PC-3 (cell line): Measurements from ENCODE around the gene REG1B. TPM values are rescaled to one million over a fixed set of nuclear protein-coding genes. Genes with fewer than 3 reads are reported as not detected.

Experiments used
- ATAC-seq: fragments of 200-7000 bp; cut with Tn5 transposase; 2 replicates; pipeline ENCODE4 v1.9.1; 2020; ENCODE audit warnings: mild to moderate bottlenecking, moderate library complexity
- BruUV-seq: library from RNA; stranded (reverse); fragments of 400-500 nt; replicated peaks from 2 replicates; lab custom pipeline; 2021; lab: Mats Ljungman, UMichigan
- CTCF ChIA-PET: fragments of 300-600 bp; sonication (Branson Sonifier 250); formaldehyde crosslinking; loops from one replicate; lab custom pipeline; 2022; ENCODE audit warnings: antibody characterized with exemption; lab: Charles Lee
- POLR2A ChIA-PET: fragments of 300-600 bp; sonication (Branson Sonifier 250); formaldehyde crosslinking; loops from one replicate; lab custom pipeline; 2022; ENCODE audit warnings: antibody characterized with exemption; ENCODE audit not compliant: unreplicated experiment; lab: Charles Lee
- DNase-seq: peaks from one replicate; pipeline ENCODE4 v3.0.0-alpha.2; 2015
- H2AFZ ChIP-seq: fragments of 300-600 bp; sonication (generic); 2 replicates; pipeline ENCODE4 v1.6.0; 2016; ENCODE audit warnings: antibody characterized with exemption, low read length
- H3F3A ChIP-seq: fragments of 300-600 bp; sonication (generic); one replicate; pipeline ENCODE4 v1.6.0; 2017; ENCODE audit warnings: antibody characterized with exemption, low read length, control low read depth, mild to moderate bottlenecking; ENCODE audit not compliant: unreplicated experiment
- H3K27ac ChIP-seq: fragments of 300-600 bp; sonication (generic); 2 replicates; pipeline ENCODE4 v1.5.1; 2016; ENCODE audit warnings: mild to moderate bottlenecking, low read length
- H3K27me3 ChIP-seq: fragments of 300-600 bp; sonication (generic); 2 replicates; pipeline ENCODE4 v1.6.1; 2016; ENCODE audit warnings: low read length, mixed read lengths
- H3K36me3 ChIP-seq: fragments of 300-600 bp; sonication (generic); 2 replicates; pipeline ENCODE4 v1.6.1; 2016; ENCODE audit warnings: low read depth, mixed run types, low read length, mixed read lengths
- H3K4me1 ChIP-seq: fragments of 300-600 bp; sonication (generic); 2 replicates; pipeline ENCODE4 v1.5.1; 2016; ENCODE audit warnings: low read length; ENCODE audit not compliant: insufficient read depth
- H3K4me2 ChIP-seq: fragments of 300-600 bp; sonication (generic); 2 replicates; pipeline ENCODE4 v1.6.0; 2016; ENCODE audit warnings: low read length
- H3K4me3 ChIP-seq: fragments of 300-600 bp; sonication (generic); 2 replicates; pipeline ENCODE4 v1.5.1; 2016; ENCODE audit warnings: mild to moderate bottlenecking, low read length, mixed read lengths
- H3K79me2 ChIP-seq: fragments of 300-600 bp; sonication (generic); 2 replicates; pipeline ENCODE4 v1.6.1; 2017; ENCODE audit warnings: low read length, mixed read lengths
- H3K9ac ChIP-seq: fragments of 300-600 bp; sonication (generic); 2 replicates; pipeline ENCODE4 v1.6.0; 2016; ENCODE audit warnings: mild to moderate bottlenecking, low read length
- H3K9me2 ChIP-seq: fragments of 300-600 bp; sonication (generic); replicated peaks from 2 replicates; pipeline ENCODE4 v1.6.1; 2016; ENCODE audit warnings: mixed run types, low read length, mixed read lengths
- H3K9me3 ChIP-seq: fragments of 300-600 bp; sonication (generic); 2 replicates; pipeline ENCODE4 v1.6.1; 2016; ENCODE audit warnings: low read length, mixed read lengths
- H4K20me1 ChIP-seq: fragments of 300-600 bp; sonication (generic); 2 replicates; pipeline ENCODE4 v1.6.1; 2016; ENCODE audit warnings: low read length, mixed read lengths
- CTCF ChIP-seq: fragments of 300-600 bp; sonication (generic); conservative IDR thresholded peaks from 2 replicates; pipeline ENCODE4 v1.5.1; 2017; ENCODE audit warnings: antibody characterized with exemption, low read depth, mild to moderate bottlenecking, low read length
- EZH2 ChIP-seq: fragments of 300-600 bp; sonication (generic); IDR thresholded peaks from one replicate; pipeline ENCODE4 v1.6.1; 2017; ENCODE audit warnings: antibody characterized with exemption, mild to moderate bottlenecking, low read length; ENCODE audit not compliant: unreplicated experiment
- EZH2phosphoT487 ChIP-seq: fragments of 300-600 bp; sonication (generic); IDR thresholded peaks from 2 replicates; pipeline ENCODE4 v1.6.1; 2018; ENCODE audit warnings: mild to moderate bottlenecking, antibody characterized with exemption, low read length, borderline replicate concordance
- intact Hi-C: fragments of 100-400 bp; cut with micrococcal nuclease; formaldehyde crosslinking; loops from 2 replicates; pipeline ENCODE4 v1.9.0; 2023
- total RNA-seq: library from RNA; depleted of rRNA; stranded (reverse); fragments of >200 nt; gene quantifications from 2 replicates; pipeline ENCODE4 v1.2.3, GENCODE V29; 2014

The REG1B gene
- total RNA-seq, 1 experiment from 2014 or later: not detected

GRCh38 chr2:79116997-79117928 lies 29.5 kb upstream of the REG1B start:
- no peaks in the 10 kb centered on the region for H3K79me2 ChIP-seq
- no peaks in the 10 kb centered on the region for H3K4me1 ChIP-seq
- H2AFZ ChIP-seq: no peak overlapping the region
- H3K9me3 ChIP-seq: 0 out of 2 replicates have a peak, but pooled peaks cover 5% of the 10 kb centered on the region
- DNase-seq (no peak), ATAC-seq (no peak)
- H4K20me1 ChIP-seq: no peaks in the 10 kb centered on the region
- ChIA-PET CTCF (no interaction called here), POLR2A (no interaction called here)
- TF ChIP-seq EZH2phosphoT487: no peak
- no peak for TF ChIP-seq CTCF
- TF ChIP-seq EZH2: no peak
- H3K9ac ChIP-seq: no peak overlapping the region
- no peaks in the 10 kb centered on the region for H3K36me3 ChIP-seq
- H3K4me2 ChIP-seq: no peak overlapping the region
- no peak overlapping the region for H3K4me3 ChIP-seq
- no peak overlapping the region for H3K27ac ChIP-seq
- H3K9me2 ChIP-seq: no peaks in the 10 kb centered on the region
- H3K27me3 ChIP-seq: no peaks in the 10 kb centered on the region
- intact Hi-C loops: no loop called here
- no peaks in the 10 kb centered on the region for H3F3A ChIP-seq
- no TSS peak for BruUV-seq

GRCh38 chr2:79114797-79115494 lies 27.2 kb upstream of the REG1B start:
- no TSS peak for BruUV-seq

More at GRCh38 chr2:79114797-79115494, 27.2 kb upstream of the REG1B start:
- no peaks in the 10 kb centered on the region for H4K20me1 ChIP-seq
- ChIA-PET CTCF (no interaction called here), POLR2A (no interaction called here)
- H3K9ac ChIP-seq: no peak overlapping the region
- H3K4me1 ChIP-seq: no peaks in the 10 kb centered on the region
- no peaks in the 10 kb centered on the region for H3K79me2 ChIP-seq
- ATAC-seq: no peak
- no peaks in the 10 kb centered on the region for H3F3A ChIP-seq
- H2AFZ ChIP-seq: no peak overlapping the region
- TF ChIP-seq EZH2: no peak
- TF ChIP-seq EZH2phosphoT487: no peak
- no peak for TF ChIP-seq CTCF
- no peaks in the 10 kb centered on the region for H3K36me3 ChIP-seq
- intact Hi-C loops: no loop called here
- H3K4me2 ChIP-seq: no peak overlapping the region
- H3K27me3 ChIP-seq: no peaks in the 10 kb centered on the region
- no peak overlapping the region for H3K27ac ChIP-seq
- DNase-seq: no peak
- H3K9me3 ChIP-seq: 0 out of 2 replicates have a peak, but pooled peaks cover 5% of the 10 kb centered on the region
- H3K4me3 ChIP-seq: no peak overlapping the region
- H3K9me2 ChIP-seq: no peaks in the 10 kb centered on the region
